Activated CD8-positive, alpha-beta T cell treated with anti-CD3 and anti-CD28 coated beads, Interleukin-2, amount 10 ng/mL, durations not matched to agents 7 days and 5 days (primary cell): ENCODE data around the gene NKPD1. TPM values are rescaled to one million over a fixed set of nuclear protein-coding genes. Genes with fewer than 3 reads are reported as not detected.
"Not testable (repeated sequence)": the region's sequence is repeated elsewhere in the genome, so short reads cannot be mapped to it uniquely, and the experiment has no call there.

Source experiments
- ATAC-seq: fragments of 150-1000 bp; cut with Tn5 transposase; one replicate; pipeline ENCODE4 v1.10.0; 2021; ENCODE audit warnings: moderate library complexity
- CTCF ChIA-PET: fragments of 350-600 bp; sonication (Branson Sonifier 250); formaldehyde crosslinking; loops from one replicate; lab custom pipeline; 2021; ENCODE audit warnings: antibody characterized with exemption; lab: Charles Lee
- POLR2A ChIA-PET: fragments of 350-600 bp; sonication (Branson Sonifier 250); formaldehyde crosslinking; loops from one replicate; lab custom pipeline; 2021; ENCODE audit warnings: antibody characterized with exemption; lab: Charles Lee
- DNase-seq: peaks from one replicate; pipeline ENCODE4 v3.0.0-alpha.2; 2020
- H3K27ac Mint-ChIP-seq: one replicate; pipeline ENCODE4 v1.8.0; 2021; ENCODE audit warnings: mild to moderate bottlenecking, mixed read lengths
- H3K27me3 Mint-ChIP-seq: one replicate; pipeline ENCODE4 v1.8.0; 2021; ENCODE audit warnings: low read depth, mixed read lengths
- H3K36me3 Mint-ChIP-seq: one replicate; pipeline ENCODE4 v1.8.0; 2021; ENCODE audit warnings: low read depth, mixed read lengths
- H3K4me1 Mint-ChIP-seq: one replicate; pipeline ENCODE4 v1.8.0; 2021; ENCODE audit warnings: low read depth, mixed read lengths
- H3K4me3 Mint-ChIP-seq: one replicate; pipeline ENCODE4 v1.8.0; 2021; ENCODE audit warnings: mild to moderate bottlenecking, mixed read lengths
- H3K9me3 Mint-ChIP-seq: one replicate; pipeline ENCODE4 v1.8.0; 2022; ENCODE audit warnings: mixed read lengths; ENCODE audit not compliant: insufficient read depth
- total RNA-seq, 2 experiments: library from RNA; stranded (reverse); gene quantifications; one replicate each; pipeline ENCODE4 v1.2.3, GENCODE V29; 2021

Gene NKPD1
- total RNA-seq, 2 experiments from 2014 or later = 0.16 to 0.24 TPM

GRCh38 chr19:45121827-45122345, 38.9 kb downstream of the NKPD1 start:
- Mint-ChIP-seq H3K9me3 (no peaks in the 10 kb centered on the region), H3K36me3 (peaks cover 5% of the 10 kb centered on the region), H3K4me1 (peaks cover 70% of the 10 kb centered on the region), H3K4me3 (peak overlapping the region; percentile 7), H3K27ac (peak overlapping the region; percentile 84), H3K27me3 (no peaks in the 10 kb centered on the region)
- ATAC-seq (no peak), DNase-seq (peak; percentile 30)
- ChIA-PET CTCF (no interaction called here), POLR2A (no interaction called here)

GRCh38 chr19:45119582-45119981, 41.2 kb downstream of the NKPD1 start:
- H3K4me1 Mint-ChIP-seq = peaks cover 78% of the 10 kb centered on the region
- DNase-seq (no peak), ATAC-seq (no peak)
- H3K4me3 Mint-ChIP-seq = no peak overlapping the region
- H3K27ac Mint-ChIP-seq = no peak overlapping the region
- H3K9me3 Mint-ChIP-seq = no peaks in the 10 kb centered on the region
- CTCF ChIA-PET = interaction anchor here (0.8 to 1.5 kb wide), 2 partner anchors 17 to 24 kb away, joined by 3 read pairs; no protein-coding TSS in a partner anchor
- peaks cover 5% of the 10 kb centered on the region for H3K36me3 Mint-ChIP-seq
- H3K27me3 Mint-ChIP-seq = no peaks in the 10 kb centered on the region
- POLR2A ChIA-PET = no interaction called here

GRCh38 chr19:45118591-45119355, 42.0 kb downstream of the NKPD1 start:
- CTCF ChIA-PET = interaction anchor here (0.9 to 1.6 kb wide), 4 partner anchors 25 to 68 kb away, joined by 3 to 6 read pairs (median 4); partner anchors contain the start of genes BLOC1S3 and TRAPPC6A
- not testable (repeated sequence) for H3K27me3 Mint-ChIP-seq, H3K36me3 Mint-ChIP-seq, ATAC-seq, H3K9me3 Mint-ChIP-seq, DNase-seq
- Mint-ChIP-seq H3K4me1 (peaks cover 81% of the 10 kb centered on the region), H3K4me3 (peak overlapping the region; percentile 35), H3K27ac (peak overlapping the region; percentile 86)
- POLR2A ChIA-PET = interaction anchor here (0.9 to 1.4 kb wide), 3 partner anchors 11 to 29 kb away, joined by 3 to 5 read pairs (median 4); no protein-coding TSS in a partner anchor

DNA sequence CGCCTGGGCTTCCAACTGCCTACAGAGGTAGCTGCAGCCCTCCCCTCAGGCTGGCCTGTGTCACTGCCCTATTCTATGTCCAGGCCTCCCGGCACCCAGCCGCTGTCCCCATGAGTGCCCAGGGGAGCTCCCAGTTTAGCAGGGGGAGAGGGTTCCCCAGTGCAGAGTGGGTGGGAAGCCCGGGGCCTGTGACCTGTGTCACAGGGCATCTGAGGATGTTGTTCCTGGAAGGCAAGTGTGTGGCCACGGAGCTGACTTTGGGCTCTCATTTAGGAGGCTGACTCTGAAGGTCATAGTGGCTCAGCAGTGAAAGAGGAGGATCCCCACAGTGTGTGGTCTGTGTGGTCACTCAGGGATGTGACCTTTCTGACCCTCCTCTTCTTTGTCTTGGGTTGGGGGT, 42.7 kb downstream of the NKPD1 start:
- Mint-ChIP-seq H3K36me3 (peaks cover 5% of the 10 kb centered on the region), H3K27ac (peak overlapping the region; percentile 86), H3K27me3 (no peaks in the 10 kb centered on the region), H3K9me3 (no peaks in the 10 kb centered on the region), H3K4me1 (peaks cover 80% of the 10 kb centered on the region), H3K4me3 (no peak overlapping the region)
- POLR2A ChIA-PET = interaction anchor here (0.9 to 1.4 kb wide), 3 partner anchors 10 to 28 kb away, joined by 3 to 5 read pairs (median 4); no protein-coding TSS in a partner anchor
- CTCF ChIA-PET = interaction anchor here (0.9 to 1.6 kb wide), 6 partner anchors 8 to 69 kb away, joined by 3 to 16 read pairs (median 6); partner anchors contain the start of genes BLOC1S3 and TRAPPC6A
- DNase-seq (no peak), ATAC-seq (no peak)

DNA sequence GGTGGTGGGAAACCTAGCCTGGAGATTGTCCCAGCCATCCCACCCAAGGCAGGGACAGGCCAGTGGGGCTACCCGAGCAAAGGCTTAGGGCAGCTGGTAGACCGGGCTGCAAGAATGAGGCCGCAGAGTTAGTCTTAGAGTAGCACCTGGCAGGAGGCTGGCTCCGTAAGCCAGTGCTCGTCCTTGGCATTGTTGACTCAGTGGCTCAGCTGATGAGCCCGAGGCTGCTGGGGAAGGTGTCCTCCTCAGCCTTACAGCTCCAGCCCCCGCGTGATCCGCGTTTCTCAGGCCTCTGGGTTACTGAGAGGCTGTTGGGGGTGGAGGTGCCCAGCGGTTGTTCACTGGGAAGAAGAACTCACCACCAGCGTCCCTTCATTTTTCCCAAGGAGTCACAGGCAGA, 43.1 kb downstream of the NKPD1 start:
- peak; percentile 2 for ATAC-seq
- H3K27me3 Mint-ChIP-seq = no peaks in the 10 kb centered on the region
- no peak overlapping the region for H3K4me3 Mint-ChIP-seq
- H3K4me1 Mint-ChIP-seq = peaks cover 76% of the 10 kb centered on the region
- DNase-seq = no peak
- POLR2A ChIA-PET = interaction anchor here (0.9 to 1.4 kb wide), 3 partner anchors 10 to 28 kb away, joined by 3 to 5 read pairs (median 4); no protein-coding TSS in a partner anchor
- CTCF ChIA-PET = interaction anchor here (0.9 to 1.6 kb wide), 5 partner anchors 8 to 69 kb away, joined by 3 to 16 read pairs (median 6); partner anchors contain the start of gene PPP1R37
- H3K9me3 Mint-ChIP-seq = no peaks in the 10 kb centered on the region
- H3K36me3 Mint-ChIP-seq = peaks cover 5% of the 10 kb centered on the region
- peak overlapping the region; percentile 86 for H3K27ac Mint-ChIP-seq

GRCh38 chr19:45117167-45117594, 43.6 kb downstream of the NKPD1 start:
- DNase-seq (peak; percentile 63), ATAC-seq (peak; percentile 56)
- no peaks in the 10 kb centered on the region for H3K9me3 Mint-ChIP-seq
- H3K4me3 Mint-ChIP-seq = peak overlapping the region; percentile 48
- CTCF ChIA-PET = interaction anchor here (1.0 to 1.6 kb wide), 4 partner anchors 9 to 70 kb away, joined by 3 to 16 read pairs (median 7); partner anchors contain the start of gene PPP1R37
- peaks cover 71% of the 10 kb centered on the region for H3K4me1 Mint-ChIP-seq
- POLR2A ChIA-PET = interaction anchor here (1.4 kb wide), 1 partner anchor 25 kb away, joined by 5 read pairs; no protein-coding TSS in a partner anchor
- no peaks in the 10 kb centered on the region for H3K27me3 Mint-ChIP-seq
- H3K27ac Mint-ChIP-seq = peak overlapping the region; percentile 86
- H3K36me3 Mint-ChIP-seq = peaks cover 5% of the 10 kb centered on the region

DNA sequence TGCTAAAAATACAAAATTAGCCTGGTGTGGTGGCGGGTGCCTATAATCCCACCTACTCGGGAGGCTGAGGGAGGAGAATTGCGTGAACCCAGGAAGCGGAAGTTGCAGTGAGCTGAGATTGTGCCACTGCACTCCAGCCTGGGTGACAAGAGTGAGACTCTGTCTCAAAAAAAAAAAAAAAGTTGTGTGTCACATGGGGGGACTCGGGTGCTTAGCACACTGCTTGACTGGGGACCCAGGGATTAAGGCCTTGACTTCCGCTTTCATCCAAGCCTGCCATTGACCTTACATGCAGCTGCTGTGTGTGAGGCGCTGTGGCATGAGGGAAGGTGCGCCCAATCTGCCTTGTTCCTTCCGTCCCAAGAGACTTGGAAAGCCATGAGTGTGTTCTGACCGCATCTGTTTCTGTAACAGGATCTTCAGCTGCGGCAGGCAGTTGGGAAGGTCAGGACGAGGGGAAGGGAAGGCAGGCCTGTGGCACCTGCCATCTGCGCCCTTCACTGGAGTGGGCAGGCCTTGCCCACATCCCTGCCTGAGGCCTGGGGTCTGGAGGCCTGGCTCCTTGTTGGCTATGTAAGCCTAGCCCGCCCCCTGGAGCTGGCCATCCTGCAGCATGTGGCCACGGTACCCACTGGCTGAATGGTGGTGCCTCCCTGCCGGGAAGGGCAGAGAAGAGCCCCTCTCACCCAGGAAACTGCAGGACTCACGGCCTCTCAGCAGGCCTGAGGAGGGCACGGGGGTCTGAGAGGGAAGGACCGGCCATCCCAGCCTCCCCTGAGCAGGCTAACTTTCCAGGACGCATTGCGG, 44.8 kb downstream of the NKPD1 start:
- Mint-ChIP-seq H3K36me3 (peaks cover 5% of the 10 kb centered on the region), H3K9me3 (no peaks in the 10 kb centered on the region), H3K4me3 (no peak overlapping the region), H3K27me3 (no peaks in the 10 kb centered on the region), H3K27ac (no peak overlapping the region), H3K4me1 (peaks cover 59% of the 10 kb centered on the region)
- DNase-seq (no peak), ATAC-seq (no peak)
- ChIA-PET CTCF (no interaction called here), POLR2A (interaction anchor here (0.9 kb wide), 1 partner anchor 13 kb away, joined by 3 read pairs; no protein-coding TSS in a partner anchor)

DNA sequence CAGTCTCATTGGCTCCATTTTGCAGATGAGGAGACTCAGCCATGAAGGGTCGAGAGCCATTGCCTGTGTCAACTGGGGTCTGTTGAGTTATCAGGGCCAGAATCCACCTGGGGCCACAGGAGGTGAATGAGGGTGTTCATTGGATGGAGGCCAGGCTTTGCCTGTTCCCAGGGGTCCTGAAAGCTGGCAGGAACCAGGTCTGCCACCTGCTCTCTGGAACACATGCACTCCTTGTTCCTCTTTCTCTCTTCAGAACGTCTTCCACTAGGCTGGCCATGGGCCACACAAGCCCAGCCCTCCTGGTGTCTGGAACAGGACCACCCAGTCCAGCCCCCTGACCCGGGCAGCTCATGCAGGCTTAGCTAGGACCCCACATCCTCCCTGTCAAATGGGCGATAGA, 46.7 kb downstream of the NKPD1 start:
- no peak overlapping the region for H3K4me3 Mint-ChIP-seq
- H3K36me3 Mint-ChIP-seq = no peaks in the 10 kb centered on the region
- peaks cover 52% of the 10 kb centered on the region for H3K4me1 Mint-ChIP-seq
- no peaks in the 10 kb centered on the region for H3K9me3 Mint-ChIP-seq
- no peak overlapping the region for H3K27ac Mint-ChIP-seq
- POLR2A ChIA-PET = no interaction called here
- CTCF ChIA-PET = no interaction called here
- DNase-seq = no peak
- no peak for ATAC-seq
- no peaks in the 10 kb centered on the region for H3K27me3 Mint-ChIP-seq

GRCh38 chr19:45113628-45114027, 47.2 kb downstream of the NKPD1 start:
- Mint-ChIP-seq H3K27me3 (no peaks in the 10 kb centered on the region), H3K27ac (no peak overlapping the region), H3K4me3 (no peak overlapping the region), H3K9me3 (no peaks in the 10 kb centered on the region), H3K4me1 (peaks cover 49% of the 10 kb centered on the region), H3K36me3 (no peaks in the 10 kb centered on the region)
- DNase-seq (no peak), ATAC-seq (no peak)
- ChIA-PET POLR2A (no interaction called here), CTCF (interaction anchor here (1.5 to 1.9 kb wide), 2 partner anchors 11 kb away, joined by 3 to 7 read pairs; no protein-coding TSS in a partner anchor)

DNA sequence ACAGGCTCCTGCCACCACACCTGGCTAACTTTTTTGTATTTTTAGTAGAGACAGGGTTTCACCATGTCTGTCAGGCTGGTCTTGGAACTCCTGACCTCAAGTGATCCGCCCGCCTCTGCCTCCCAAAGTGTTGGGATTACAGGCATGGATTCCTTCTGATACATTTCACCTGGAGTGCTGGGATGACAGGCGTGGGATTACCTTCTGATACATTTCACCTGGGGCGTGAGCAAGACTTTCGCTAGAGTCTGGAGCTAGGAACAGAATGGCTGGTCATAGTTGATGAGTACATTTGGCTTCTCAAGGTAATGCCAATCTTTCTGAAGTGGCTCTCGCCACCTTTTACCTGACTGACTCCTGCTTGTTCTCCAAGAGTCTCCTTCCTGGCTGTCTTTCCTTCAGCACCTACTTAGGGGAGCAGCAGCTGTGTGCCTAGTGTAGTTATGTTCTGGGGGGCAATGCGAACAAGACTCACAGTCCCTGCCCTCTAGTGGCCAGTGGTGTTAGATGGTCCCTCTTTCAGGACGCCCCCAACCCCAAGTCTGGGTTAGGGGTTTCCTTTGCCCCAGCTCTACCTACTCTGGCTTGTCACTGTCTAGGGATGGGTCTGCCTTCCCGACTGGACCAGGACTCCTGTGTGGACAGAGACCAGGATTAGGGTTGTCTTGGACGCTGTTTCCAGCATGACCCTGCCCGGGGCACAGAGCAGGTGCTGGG, 48.5 kb downstream of the NKPD1 start:
- H3K27me3 Mint-ChIP-seq = no peaks in the 10 kb centered on the region
- H3K9me3 Mint-ChIP-seq = no peaks in the 10 kb centered on the region
- no peak for DNase-seq
- no peak overlapping the region for H3K27ac Mint-ChIP-seq
- POLR2A ChIA-PET = no interaction called here
- no peak overlapping the region for H3K4me3 Mint-ChIP-seq
- H3K36me3 Mint-ChIP-seq = no peaks in the 10 kb centered on the region
- ATAC-seq = no peak
- peaks cover 35% of the 10 kb centered on the region for H3K4me1 Mint-ChIP-seq
- CTCF ChIA-PET = interaction anchor here (1.5 to 1.9 kb wide), 2 partner anchors 9 to 13 kb away, joined by 3 to 7 read pairs; no protein-coding TSS in a partner anchor
